GM19193 (cell line): ENCODE measurements around the gene OXLD1.
A peak's percentile ranks its signal among the peaks of the same experiment; 100 is the strongest.

Experiments used
- POLR2A ChIP-seq: IDR thresholded peaks from 4 replicates; pipeline ENCODE4 v1.6.1; 2011; ENCODE audit not compliant: insufficient read depth, insufficient read length; ENCODE audit errors: extremely low read depth

The OXLD1 gene

DNA sequence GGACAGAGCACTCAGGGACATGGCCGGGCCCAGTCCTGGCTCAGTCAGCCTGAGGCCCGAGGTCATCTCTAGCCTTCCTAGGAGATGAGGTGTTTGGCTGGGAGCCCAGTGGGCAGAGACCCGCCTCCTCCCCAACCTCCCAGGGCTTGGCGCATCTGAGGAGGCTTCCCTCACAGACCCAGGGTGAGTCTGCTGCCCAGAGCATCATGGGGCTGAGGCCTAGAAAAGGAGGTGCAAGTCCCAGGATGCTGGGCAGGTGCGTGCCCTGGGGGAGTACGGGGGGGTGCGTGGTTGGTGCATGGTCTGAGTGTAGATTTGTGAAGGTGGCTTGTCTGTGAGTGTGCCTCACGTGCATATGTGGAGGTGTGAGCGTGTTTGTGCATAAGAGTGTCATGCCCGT lies 14.7 kb downstream of the OXLD1 start:
- no peak for TF ChIP-seq POLR2A

- no peak for TF ChIP-seq POLR2A
These were observed 15.5 kb downstream of the OXLD1 start for GRCh38 chr17:81650951-81651350.

DNA sequence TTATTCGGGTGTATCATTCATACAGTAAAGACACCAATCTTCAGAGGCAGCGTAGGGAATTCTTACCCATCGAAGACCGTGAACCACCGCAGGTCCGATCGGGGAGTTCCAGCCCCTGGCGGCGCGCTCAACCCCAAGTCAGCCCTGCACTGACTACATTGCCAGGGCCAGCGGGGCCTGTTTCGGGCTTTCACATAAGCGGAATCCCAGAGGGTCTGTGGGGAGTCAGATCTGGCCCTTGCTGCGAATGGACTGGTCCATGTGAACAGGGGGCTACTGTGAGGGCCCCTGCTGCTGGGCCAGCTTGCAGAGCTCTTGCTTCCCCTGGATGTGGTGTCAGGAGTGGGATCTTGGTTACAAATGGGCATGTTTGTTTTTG lies 17.7 kb downstream of the OXLD1 start:
- TF ChIP-seq POLR2A = no peak

DNA sequence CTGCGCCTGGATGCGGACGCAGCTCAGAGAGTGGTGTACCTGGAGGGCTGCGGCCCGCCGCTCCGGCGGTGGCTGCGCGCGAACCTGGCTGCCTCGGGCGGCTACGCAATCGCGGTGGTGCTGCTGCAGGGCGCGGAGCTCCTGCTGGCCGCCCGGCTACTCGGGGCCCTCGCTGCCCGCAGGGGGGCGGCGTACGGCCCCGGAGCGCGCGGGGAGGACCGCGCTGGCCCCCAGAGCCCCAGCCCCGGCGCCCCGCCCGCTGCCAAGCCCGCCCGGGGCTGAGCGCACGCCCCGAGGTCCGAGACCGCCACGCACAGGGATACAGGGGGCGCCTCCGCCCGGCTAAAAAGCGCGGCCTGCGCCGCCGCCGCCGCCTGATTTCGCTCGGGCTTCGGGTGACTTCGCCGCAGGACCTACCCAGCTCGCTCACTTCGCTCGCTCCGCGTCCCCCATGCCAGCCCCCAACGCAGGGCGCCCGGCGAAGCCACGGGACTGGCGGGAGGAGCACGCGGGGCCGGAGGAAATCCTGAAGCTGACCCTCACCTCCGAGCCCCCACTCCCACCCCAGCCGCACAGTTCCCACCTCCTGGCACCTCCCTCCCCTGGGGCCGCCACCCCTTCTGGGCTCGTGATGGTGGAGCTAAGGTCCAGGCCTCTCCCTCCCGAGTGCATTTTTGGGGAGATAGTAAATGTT lies 18.2 kb downstream of the OXLD1 start:
- no peak for TF ChIP-seq POLR2A

- TF ChIP-seq POLR2A = no peak
These were observed 18.8 kb downstream of the OXLD1 start for GRCh38 chr17:81647640-81648012.

DNA sequence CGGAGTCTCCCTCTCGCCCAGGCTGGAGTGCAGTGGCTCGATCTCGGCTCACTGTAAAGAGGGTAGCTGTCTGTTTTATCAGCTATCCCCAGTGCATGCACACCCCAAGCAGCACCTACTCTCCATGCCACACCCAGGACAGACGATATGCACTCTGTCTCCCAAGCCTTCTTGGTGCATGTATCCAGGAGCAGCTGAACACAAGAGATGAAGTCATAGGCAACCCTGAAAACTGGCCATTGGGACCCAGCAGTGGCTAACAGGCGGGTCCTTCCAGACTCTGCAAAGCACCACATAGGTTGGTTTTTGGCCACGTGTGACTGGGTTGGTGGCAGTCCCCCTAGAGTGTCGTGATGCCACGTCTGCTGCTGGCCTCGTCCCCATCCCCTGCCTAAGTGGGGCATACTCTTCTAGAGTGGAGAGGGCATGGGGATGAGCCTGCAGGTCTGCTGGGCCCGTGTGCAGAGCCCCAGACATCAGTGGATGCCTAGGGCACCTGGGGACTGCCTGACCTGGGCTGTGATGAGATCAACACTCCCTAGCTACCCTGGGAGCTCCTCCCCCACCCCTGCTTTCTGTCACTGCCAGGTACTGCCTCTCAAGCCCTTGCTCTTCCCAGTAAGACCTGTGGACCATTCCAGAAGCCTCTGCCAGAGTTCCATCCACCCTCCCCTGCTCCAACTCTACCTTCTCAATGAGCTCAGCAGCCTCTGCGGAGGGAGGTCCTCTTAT lies 19.4 kb downstream of the OXLD1 start:
- no peak for TF ChIP-seq POLR2A

DNA sequence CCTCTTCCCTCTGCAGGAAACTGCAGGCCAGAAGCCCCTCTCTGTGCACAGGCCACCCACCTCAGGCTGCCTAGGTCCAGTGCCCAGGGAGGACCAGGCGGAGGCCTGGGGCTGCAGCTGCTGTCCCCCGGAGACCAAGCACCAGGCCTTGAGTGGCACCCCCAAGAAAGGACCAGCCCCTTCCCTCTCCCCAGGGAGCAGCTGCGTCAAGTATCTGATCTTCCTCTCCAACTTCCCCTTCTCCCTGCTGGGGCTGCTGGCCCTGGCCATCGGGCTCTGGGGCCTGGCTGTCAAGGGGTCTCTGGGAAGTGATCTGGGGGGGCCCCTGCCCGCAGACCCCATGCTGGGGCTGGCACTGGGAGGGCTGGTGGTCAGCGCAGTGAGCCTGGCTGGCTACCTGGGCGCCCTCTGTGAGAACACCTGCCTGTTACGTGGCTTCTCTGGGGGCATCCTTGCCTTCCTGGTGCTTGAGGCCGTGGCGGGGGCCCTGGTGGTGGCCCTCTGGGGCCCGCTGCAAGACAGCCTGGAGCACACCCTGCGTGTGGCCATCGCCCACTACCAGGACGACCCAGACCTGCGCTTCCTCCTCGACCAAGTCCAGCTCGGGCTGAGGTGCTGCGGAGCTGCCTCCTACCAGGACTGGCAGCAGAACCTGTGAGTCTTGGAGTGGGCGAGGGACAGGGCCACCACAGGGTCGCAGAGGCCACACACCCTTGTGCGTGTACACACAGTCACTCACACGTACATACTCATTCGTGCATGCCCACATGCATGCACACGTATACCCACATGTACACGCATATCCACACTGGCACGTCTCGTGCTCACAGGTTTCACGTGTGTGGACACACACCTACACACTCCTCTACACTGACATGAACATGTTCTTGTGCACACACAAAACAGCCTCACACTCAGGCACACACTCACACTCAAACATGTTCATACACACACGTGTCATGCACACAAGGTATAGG lies 21.1 kb downstream of the OXLD1 start:
- no peak for TF ChIP-seq POLR2A

- TF ChIP-seq POLR2A = no peak
These were observed 21.9 kb downstream of the OXLD1 start for GRCh38 chr17:81644496-81644895.

DNA sequence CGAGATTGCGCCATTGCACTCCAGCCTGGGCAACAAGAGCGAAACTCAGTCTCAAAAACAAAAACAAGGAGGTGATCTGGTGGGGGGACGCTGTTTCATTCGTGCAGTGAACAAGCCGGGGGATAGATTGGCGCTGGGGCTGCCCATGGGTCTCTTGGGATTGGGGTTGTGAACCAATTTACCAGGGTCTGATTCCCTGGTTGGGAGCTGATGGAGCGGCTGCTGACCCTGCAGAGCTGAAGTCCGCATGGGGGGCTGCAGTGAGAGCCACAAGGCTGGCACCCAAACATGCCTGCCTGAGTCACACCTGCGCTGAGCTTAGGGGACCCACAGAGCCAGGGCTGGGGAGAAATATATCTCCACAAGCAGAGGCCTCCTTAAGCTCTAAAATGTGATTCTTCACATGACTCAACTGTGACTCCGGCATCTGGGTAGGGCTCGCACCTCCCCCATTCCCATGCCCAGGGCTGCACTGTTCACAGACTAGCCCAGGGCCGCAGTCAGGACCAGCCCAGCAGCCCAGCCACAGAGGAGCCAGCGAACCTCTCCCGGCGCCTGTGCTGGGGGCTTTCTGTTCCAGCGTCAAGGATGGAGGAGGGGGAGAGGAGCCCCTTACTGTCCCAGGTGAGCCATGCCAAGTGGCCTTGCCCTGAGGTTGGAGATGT lies 24.4 kb downstream of the OXLD1 start:
- no peak for TF ChIP-seq POLR2A

GRCh38 chr17:81640011-81640410 lies 26.4 kb downstream of the OXLD1 start:
- no peak for TF ChIP-seq POLR2A

GRCh38 chr17:81638683-81639082 lies 27.7 kb downstream of the OXLD1 start:
- no peak for TF ChIP-seq POLR2A

DNA sequence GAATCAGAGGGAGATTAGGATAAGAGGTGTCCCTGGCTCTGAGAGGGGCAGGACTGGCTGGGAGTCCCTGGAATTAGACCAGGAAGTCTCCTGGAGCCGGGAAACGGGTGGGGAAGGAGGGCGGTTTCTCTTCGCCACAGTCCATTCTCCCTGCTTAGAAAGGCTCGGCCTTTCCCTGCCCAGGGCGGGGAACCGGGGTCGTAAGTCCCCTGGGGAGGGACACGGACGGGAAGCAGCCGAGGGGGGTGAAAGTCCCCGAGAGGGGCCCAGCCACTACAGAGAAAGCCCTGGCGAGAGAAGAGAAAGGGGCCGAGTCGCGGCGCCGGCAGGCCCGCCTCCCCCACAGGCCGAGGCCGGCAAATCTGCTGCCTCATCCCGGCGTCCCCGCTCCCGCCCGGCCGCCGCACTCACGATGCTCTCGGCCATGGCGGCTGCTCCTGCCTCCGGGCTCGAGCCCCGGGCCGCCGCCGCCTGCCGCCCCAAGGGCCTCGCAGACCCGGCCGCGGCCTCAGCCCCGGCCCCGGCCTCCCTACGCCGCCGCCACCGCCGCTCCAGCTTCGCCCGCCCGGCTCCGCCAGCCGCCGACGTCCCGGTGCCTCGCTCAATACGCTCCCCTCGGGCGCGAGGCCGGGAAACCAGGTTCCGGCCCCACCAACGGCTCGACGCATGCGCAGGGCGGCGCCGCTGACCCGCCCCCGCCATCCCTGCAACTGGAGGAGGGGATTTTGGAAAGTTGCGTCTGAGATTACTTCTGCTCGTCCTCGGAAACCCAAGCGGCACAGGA lies 29.7 kb downstream of the OXLD1 start, which contains the start of the genes NPLOC4 and TSPAN10:
TSS of gene NPLOC4 (minus strand) at position 608 of the 784 bp plus-strand sequence. CDS start at position 426, 182 bp downstream.
TSS of gene TSPAN10 (plus strand) at position 692 of the 784 bp plus-strand sequence. CDS start 5,217 bp downstream, outside the sequence.
- peak; percentile 86 for TF ChIP-seq POLR2A

- no peak for TF ChIP-seq POLR2A
These were observed 30.4 kb downstream of the OXLD1 start for GRCh38 chr17:81635973-81636504.
